Pulmonary artery endothelial cell (primary cell): Measurements from ENCODE around the gene TMEM61. TPM values are rescaled to one million over a fixed set of nuclear protein-coding genes. Genes with fewer than 3 reads are reported as not detected.

Source experiments
- DNase-seq: peaks from one replicate; pipeline ENCODE4 v3.0.0-alpha.2; 2011; ENCODE audit warnings: low read depth, low spot score
- total RNA-seq: library from RNA; depleted of rRNA; stranded (reverse); fragments of >200 nt; gene quantifications from 2 replicates; pipeline ENCODE4 v1.2.3, GENCODE V29; 2014

The TMEM61 gene
- total RNA-seq, 1 donor from 2014 or later = not detected

- DNase-seq = no peak
Measured at GRCh38 chr1:54985556-54985955, 5.1 kb downstream of the TMEM61 start.

GRCh38 chr1:54986025-54986424, 5.6 kb downstream of the TMEM61 start:
- no peak for DNase-seq

- no peak for DNase-seq
Measured at GRCh38 chr1:54986533-54986932, 6.1 kb downstream of the TMEM61 start.

- DNase-seq = no peak
Measured at GRCh38 chr1:54987427-54987826, 7.0 kb downstream of the TMEM61 start.

GRCh38 chr1:54987919-54988705, 7.7 kb downstream of the TMEM61 start:
- DNase-seq = no peak

- DNase-seq = no peak
Measured at GRCh38 chr1:54988975-54989374, 8.5 kb downstream of the TMEM61 start.

GRCh38 chr1:54989473-54989872, 9.0 kb downstream of the TMEM61 start:
- no peak for DNase-seq

GRCh38 chr1:54989968-54990810, 9.8 kb downstream of the TMEM61 start:
- DNase-seq = no peak

- DNase-seq = no peak
Measured at GRCh38 chr1:54990916-54991315, 10.5 kb downstream of the TMEM61 start.

- no peak for DNase-seq
Measured at GRCh38 chr1:54991939-54992338, 11.5 kb downstream of the TMEM61 start.

- DNase-seq = no peak
Measured at GRCh38 chr1:54993140-54993539, 12.7 kb downstream of the TMEM61 start.

GRCh38 chr1:54994355-54994990, 14.0 kb downstream of the TMEM61 start:
- DNase-seq = no peak

GRCh38 chr1:54995013-54995760, 14.8 kb downstream of the TMEM61 start:
- no peak for DNase-seq

- DNase-seq = no peak
Measured at GRCh38 chr1:54995835-54996234, 15.4 kb downstream of the TMEM61 start.

- peak; percentile 17 for DNase-seq
Measured at GRCh38 chr1:54996359-54996868, 16.0 kb downstream of the TMEM61 start.

GRCh38 chr1:54996869-54997710, 16.7 kb downstream of the TMEM61 start:
- DNase-seq = no peak

- no peak for DNase-seq
Measured at GRCh38 chr1:54997711-54997986, 17.2 kb downstream of the TMEM61 start.

GRCh38 chr1:54998100-54998499, 17.7 kb downstream of the TMEM61 start:
- DNase-seq = no peak

- DNase-seq = no peak
Measured at GRCh38 chr1:54998677-54999076, 18.2 kb downstream of the TMEM61 start, which contains the start of gene BSND. TSS of gene BSND (plus strand) at chr1:54998933. CDS start at chr1:54999187, 254 bp downstream.
